GM18520 (cell line): ENCODE data around the gene TFB1M.

ENCODE experiments used
- ATAC-seq: cut with Tn5 transposase; IDR thresholded peaks from one replicate; pipeline ENCODE4 v1.9.1; 2021; ENCODE audit not compliant: unreplicated experiment

TFB1M gene

GRCh38 chr6:155265843-155266535 lies 48.3 kb downstream of the TFB1M start:
- ATAC-seq: no peak

GRCh38 chr6:155264693-155265320 lies 49.5 kb downstream of the TFB1M start:
- no peak for ATAC-seq

- ATAC-seq: no peak
Measured at GRCh38 chr6:155263373-155264063, 50.8 kb downstream of the TFB1M start, which contains the start of gene CLDN20. CLDN20 (plus strand) TSS chr6:155264013; CDS start chr6:155275720, 11,707 bp downstream.

- no peak for ATAC-seq
Measured at GRCh38 chr6:155262655-155263054, 51.6 kb downstream of the TFB1M start.

- no peak for ATAC-seq
Measured at GRCh38 chr6:155261111-155261900, 53.0 kb downstream of the TFB1M start.

GRCh38 chr6:155260686-155261085 lies 53.6 kb downstream of the TFB1M start:
- peak; percentile 41 for ATAC-seq

- no peak for ATAC-seq
Measured at GRCh38 chr6:155259897-155260296, 54.4 kb downstream of the TFB1M start.

- ATAC-seq: no peak
Measured at GRCh38 chr6:155259204-155259603, 55.1 kb downstream of the TFB1M start.

GRCh38 chr6:155257796-155258195 lies 56.5 kb downstream of the TFB1M start:
- no peak for ATAC-seq

GRCh38 chr6:155256122-155256795 lies 58.0 kb downstream of the TFB1M start:
- ATAC-seq: no peak

GRCh38 chr6:155254139-155254538 lies 60.1 kb downstream of the TFB1M start:
- no peak for ATAC-seq

- no peak for ATAC-seq
Measured at GRCh38 chr6:155253337-155253736, 60.9 kb downstream of the TFB1M start.

- no peak for ATAC-seq
Measured at GRCh38 chr6:155252581-155252980, 61.7 kb downstream of the TFB1M start.

GRCh38 chr6:155250701-155251381 lies 63.4 kb downstream of the TFB1M start:
- no peak for ATAC-seq

- ATAC-seq: no peak
Measured at GRCh38 chr6:155248008-155249001, 66.0 kb downstream of the TFB1M start.

- no peak for ATAC-seq
Measured at GRCh38 chr6:155247618-155248007, 66.7 kb downstream of the TFB1M start.

GRCh38 chr6:155246825-155247224 lies 67.5 kb downstream of the TFB1M start:
- ATAC-seq: no peak

GRCh38 chr6:155245831-155246230 lies 68.5 kb downstream of the TFB1M start:
- no peak for ATAC-seq

GRCh38 chr6:155245193-155245592 lies 69.1 kb downstream of the TFB1M start:
- no peak for ATAC-seq
